ENCODE measurements around the gene PACRG. TPM values are rescaled to one million over a fixed set of nuclear protein-coding genes. Genes with fewer than 3 reads are reported as not detected.
A peak's percentile ranks its signal among the peaks of the same experiment; 100 is the strongest.

PACRG gene
- total RNA-seq, 1 experiment from 2014 or later = 0.44 TPM

- DNase-seq (ENCODE audit: low spot score) (peak; percentile 34), ATAC-seq (peak; percentile 48)
- POLR2A ChIA-PET = no interaction called here
- no peak overlapping the region for H3K27ac Mint-ChIP-seq
- H3K27me3 Mint-ChIP-seq (ENCODE audit: low read depth) = peaks cover 39% of the 10 kb centered on the region
- H3K4me1 Mint-ChIP-seq = peaks cover 27% of the 10 kb centered on the region
- TF ChIP-seq, protein P1, sequence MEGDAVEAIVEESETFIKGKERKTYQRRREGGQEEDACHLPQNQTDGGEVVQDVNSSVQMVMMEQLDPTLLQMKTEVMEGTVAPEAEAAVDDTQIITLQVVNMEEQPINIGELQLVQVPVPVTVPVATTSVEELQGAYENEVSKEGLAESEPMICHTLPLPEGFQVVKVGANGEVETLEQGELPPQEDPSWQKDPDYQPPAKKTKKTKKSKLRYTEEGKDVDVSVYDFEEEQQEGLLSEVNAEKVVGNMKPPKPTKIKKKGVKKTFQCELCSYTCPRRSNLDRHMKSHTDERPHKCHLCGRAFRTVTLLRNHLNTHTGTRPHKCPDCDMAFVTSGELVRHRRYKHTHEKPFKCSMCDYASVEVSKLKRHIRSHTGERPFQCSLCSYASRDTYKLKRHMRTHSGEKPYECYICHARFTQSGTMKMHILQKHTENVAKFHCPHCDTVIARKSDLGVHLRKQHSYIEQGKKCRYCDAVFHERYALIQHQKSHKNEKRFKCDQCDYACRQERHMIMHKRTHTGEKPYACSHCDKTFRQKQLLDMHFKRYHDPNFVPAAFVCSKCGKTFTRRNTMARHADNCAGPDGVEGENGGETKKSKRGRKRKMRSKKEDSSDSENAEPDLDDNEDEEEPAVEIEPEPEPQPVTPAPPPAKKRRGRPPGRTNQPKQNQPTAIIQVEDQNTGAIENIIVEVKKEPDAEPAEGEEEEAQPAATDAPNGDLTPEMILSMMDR (IDR thresholded peaks at IDR 0.05) = no peak
- TF ChIP-seq ELF4 (CRISPR knock-in tag; IDR thresholded peaks at IDR 0.05; ENCODE audit: low read depth) (no peak), GABPB1 (CRISPR knock-in tag; IDR thresholded peaks at IDR 0.05) (no peak), ZNF317 (CRISPR knock-in tag; IDR thresholded peaks at IDR 0.05; ENCODE audit: borderline replicate concordance, low read depth) (no peak), RORB (CRISPR knock-in tag; IDR thresholded peaks at IDR 0.05) (no peak), NR3C1 (CRISPR knock-in tag; conservative IDR thresholded peaks at IDR 0.05; ENCODE audit: low read depth) (no peak), GTF2I (CRISPR knock-in tag; conservative IDR thresholded peaks at IDR 0.05) (no peak), ZNF281 (CRISPR knock-in tag; IDR thresholded peaks at IDR 0.05) (no peak), NFE2L1 (CRISPR knock-in tag; IDR thresholded peaks at IDR 0.05) (no peak), SP1 (CRISPR knock-in tag; conservative IDR thresholded peaks at IDR 0.05) (no peak), AFF4 (CRISPR knock-in tag; IDR thresholded peaks at IDR 0.05; ENCODE audit: borderline replicate concordance) (no peak), HMGA2 (CRISPR knock-in tag; IDR thresholded peaks at IDR 0.05) (no peak), TEAD4 (CRISPR knock-in tag; IDR thresholded peaks at IDR 0.05) (no peak)
- TF ChIP-seq, protein P2, sequence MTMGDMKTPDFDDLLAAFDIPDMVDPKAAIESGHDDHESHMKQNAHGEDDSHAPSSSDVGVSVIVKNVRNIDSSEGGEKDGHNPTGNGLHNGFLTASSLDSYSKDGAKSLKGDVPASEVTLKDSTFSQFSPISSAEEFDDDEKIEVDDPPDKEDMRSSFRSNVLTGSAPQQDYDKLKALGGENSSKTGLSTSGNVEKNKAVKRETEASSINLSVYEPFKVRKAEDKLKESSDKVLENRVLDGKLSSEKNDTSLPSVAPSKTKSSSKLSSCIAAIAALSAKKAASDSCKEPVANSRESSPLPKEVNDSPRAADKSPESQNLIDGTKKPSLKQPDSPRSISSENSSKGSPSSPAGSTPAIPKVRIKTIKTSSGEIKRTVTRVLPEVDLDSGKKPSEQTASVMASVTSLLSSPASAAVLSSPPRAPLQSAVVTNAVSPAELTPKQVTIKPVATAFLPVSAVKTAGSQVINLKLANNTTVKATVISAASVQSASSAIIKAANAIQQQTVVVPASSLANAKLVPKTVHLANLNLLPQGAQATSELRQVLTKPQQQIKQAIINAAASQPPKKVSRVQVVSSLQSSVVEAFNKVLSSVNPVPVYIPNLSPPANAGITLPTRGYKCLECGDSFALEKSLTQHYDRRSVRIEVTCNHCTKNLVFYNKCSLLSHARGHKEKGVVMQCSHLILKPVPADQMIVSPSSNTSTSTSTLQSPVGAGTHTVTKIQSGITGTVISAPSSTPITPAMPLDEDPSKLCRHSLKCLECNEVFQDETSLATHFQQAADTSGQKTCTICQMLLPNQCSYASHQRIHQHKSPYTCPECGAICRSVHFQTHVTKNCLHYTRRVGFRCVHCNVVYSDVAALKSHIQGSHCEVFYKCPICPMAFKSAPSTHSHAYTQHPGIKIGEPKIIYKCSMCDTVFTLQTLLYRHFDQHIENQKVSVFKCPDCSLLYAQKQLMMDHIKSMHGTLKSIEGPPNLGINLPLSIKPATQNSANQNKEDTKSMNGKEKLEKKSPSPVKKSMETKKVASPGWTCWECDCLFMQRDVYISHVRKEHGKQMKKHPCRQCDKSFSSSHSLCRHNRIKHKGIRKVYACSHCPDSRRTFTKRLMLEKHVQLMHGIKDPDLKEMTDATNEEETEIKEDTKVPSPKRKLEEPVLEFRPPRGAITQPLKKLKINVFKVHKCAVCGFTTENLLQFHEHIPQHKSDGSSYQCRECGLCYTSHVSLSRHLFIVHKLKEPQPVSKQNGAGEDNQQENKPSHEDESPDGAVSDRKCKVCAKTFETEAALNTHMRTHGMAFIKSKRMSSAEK (CRISPR knock-in tag; IDR thresholded peaks at IDR 0.05; ENCODE audit: borderline replicate concordance) = no peak
- TF ChIP-seq, protein P3, sequence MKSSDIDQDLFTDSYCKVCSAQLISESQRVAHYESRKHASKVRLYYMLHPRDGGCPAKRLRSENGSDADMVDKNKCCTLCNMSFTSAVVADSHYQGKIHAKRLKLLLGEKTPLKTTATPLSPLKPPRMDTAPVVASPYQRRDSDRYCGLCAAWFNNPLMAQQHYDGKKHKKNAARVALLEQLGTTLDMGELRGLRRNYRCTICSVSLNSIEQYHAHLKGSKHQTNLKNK (CRISPR knock-in tag; IDR thresholded peaks at IDR 0.05) = no peak
- TF ChIP-seq, protein P4, sequence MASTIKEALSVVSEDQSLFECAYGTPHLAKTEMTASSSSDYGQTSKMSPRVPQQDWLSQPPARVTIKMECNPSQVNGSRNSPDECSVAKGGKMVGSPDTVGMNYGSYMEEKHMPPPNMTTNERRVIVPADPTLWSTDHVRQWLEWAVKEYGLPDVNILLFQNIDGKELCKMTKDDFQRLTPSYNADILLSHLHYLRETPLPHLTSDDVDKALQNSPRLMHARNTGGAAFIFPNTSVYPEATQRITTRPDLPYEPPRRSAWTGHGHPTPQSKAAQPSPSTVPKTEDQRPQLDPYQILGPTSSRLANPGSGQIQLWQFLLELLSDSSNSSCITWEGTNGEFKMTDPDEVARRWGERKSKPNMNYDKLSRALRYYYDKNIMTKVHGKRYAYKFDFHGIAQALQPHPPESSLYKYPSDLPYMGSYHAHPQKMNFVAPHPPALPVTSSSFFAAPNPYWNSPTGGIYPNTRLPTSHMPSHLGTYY (CRISPR knock-in tag; IDR thresholded peaks at IDR 0.05) = no peak
- H3K4me3 Mint-ChIP-seq = peak overlapping the region; percentile 45
- H3K9me3 Mint-ChIP-seq = peaks cover 3% of the 10 kb centered on the region; the same call in 1 of the 2 replicates
- H3K36me3 Mint-ChIP-seq = no peaks in the 10 kb centered on the region
- CTCF ChIA-PET = interaction anchor here (1.0 kb wide), 1 partner anchor 81 kb away, joined by 3 read pairs; no protein-coding TSS in a partner anchor
Measured at GRCh38 chr6:163335671-163336545, 608.1 kb downstream of the PACRG start.
